Suppressor macrophage treated with lipopolysaccharide for 4 hours (primary cell): ENCODE results near the gene COG3.

ENCODE experiments used
- DNase-seq: peaks from one replicate; pipeline ENCODE4 v3.0.0-alpha.2; 2020

Gene COG3

DNA sequence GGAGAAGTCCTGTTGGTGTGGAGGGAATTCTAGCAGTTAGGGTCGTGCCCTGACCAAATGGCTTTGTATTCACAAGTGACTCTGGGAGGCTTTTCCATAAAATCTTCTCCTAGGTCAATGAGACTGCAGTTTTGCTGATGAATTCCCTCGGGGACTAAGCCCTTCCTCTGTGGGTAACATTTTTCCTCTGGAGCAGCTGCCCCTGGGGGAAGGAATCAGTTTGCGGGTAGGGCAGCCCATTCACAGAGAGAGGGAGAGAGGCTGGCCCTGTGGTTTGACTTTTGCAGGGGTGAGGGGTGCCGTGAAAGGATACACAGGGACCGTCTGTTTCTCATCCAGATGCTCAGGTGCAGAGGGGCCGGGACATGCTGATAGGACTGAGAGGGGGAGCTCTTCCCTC lies 83.5 kb downstream of the COG3 start:
- DNase-seq: no peak

- DNase-seq: no peak
These were observed 89.9 kb downstream of the COG3 start for GRCh38 chr13:45554604-45555109.

DNA sequence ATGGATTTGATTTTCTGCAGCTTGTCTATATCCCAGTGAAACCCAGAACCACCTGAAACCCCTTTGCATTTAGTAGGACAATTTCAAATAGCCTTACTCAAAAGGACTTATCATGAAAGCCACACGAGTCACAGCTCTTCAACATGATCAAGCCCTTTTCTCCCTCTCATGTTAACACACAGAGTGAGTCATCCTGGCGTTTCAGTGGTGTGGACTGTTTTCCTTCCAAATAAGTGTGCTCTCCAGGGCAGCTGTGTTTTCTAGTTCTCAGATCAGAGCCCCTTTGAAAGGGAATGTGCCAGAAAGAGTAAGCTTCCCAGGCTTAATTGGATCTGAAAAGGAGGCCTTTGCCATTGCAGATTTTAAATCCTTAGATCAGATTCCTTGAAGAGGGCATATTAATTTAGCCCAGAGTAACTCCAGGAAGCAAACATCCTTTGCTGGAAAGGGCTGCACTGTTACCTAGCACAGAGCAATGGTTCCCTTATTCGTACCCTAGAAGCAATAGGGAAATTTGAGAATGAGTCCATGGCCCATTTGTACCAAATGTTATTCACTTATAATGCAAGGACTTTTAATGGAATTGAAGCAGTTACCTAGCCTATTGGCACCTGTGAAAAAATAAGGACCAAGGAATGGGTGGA lies 99.5 kb downstream of the COG3 start:
- DNase-seq: peak; percentile 20

DNA sequence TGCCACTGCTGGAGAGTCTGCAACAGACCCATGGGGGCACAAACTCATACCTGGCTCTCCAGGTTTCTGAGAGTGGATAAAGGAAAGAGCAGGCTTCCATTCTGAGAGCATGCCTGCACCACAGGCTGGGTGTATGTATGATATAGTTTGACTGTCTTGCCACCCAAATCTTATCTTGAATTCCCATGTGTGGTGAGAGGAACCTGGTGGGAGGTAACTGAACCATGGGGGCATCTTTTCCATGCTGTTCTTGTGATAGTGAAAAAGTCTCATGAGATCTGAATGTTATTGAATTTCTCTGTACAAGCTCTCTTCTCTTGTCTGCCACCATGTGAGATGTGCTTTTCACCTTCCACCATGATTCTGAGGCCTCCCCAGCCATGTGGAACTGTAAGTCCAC lies 100.6 kb downstream of the COG3 start:
- no peak for DNase-seq

GRCh38 chr13:45575146-45575829 lies 110.5 kb downstream of the COG3 start:
- no peak for DNase-seq

GRCh38 chr13:45575830-45576180 lies 111.1 kb downstream of the COG3 start:
- no peak for DNase-seq

DNA sequence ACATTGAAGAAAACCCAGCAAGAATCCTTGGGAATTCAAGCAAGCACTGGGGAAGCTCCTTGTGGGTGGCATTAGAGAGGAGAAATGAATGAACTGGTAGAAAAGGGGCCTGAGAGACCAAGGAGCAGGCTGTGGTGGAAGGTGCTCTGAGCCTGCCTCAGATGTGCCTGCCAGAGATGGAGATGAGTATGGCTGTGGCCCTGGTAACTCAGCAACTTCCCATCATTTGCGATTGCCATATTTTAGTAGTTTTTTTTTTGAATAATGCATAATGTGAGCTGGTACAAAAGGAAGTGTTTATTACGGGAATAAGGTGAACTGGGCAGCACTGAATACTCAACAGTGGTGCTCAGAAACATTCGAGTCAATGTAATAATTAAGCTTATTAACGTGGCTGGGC lies 111.7 kb downstream of the COG3 start:
- DNase-seq: no peak

- DNase-seq: no peak
These were observed 117.8 kb downstream of the COG3 start for GRCh38 chr13:45582408-45583076.

GRCh38 chr13:45584816-45585215 lies 120.1 kb downstream of the COG3 start:
- no peak for DNase-seq
